ENCODE results near the gene SPPL2B.
"Not testable (repeated sequence)": the region's sequence is repeated elsewhere in the genome, so short reads cannot be mapped to it uniquely, and the experiment has no call there.

The SPPL2B gene

GRCh38 chr19:2338751-2339643, 10.5 kb downstream of the SPPL2B start:
- DNase-seq: no peak

- no peak for DNase-seq
Measured at GRCh38 chr19:2339644-2340310, 11.3 kb downstream of the SPPL2B start.

- no peak for DNase-seq
Measured at GRCh38 chr19:2340496-2341243, 12.2 kb downstream of the SPPL2B start.

- no peak for DNase-seq
Measured at GRCh38 chr19:2341244-2341751, 12.8 kb downstream of the SPPL2B start.

- DNase-seq: no peak
Measured at GRCh38 chr19:2341982-2342381, 13.5 kb downstream of the SPPL2B start.

- no peak for DNase-seq
Measured at GRCh38 chr19:2342656-2343288, 14.3 kb downstream of the SPPL2B start.

- DNase-seq: no peak
Measured at GRCh38 chr19:2343289-2343982, 15.0 kb downstream of the SPPL2B start.

- no peak for DNase-seq
Measured at GRCh38 chr19:2344381-2344870, 15.9 kb downstream of the SPPL2B start.

GRCh38 chr19:2345076-2345475, 16.6 kb downstream of the SPPL2B start:
- no peak for DNase-seq

- no peak for DNase-seq
Measured at GRCh38 chr19:2345794-2346663, 17.5 kb downstream of the SPPL2B start.

- not testable (repeated sequence) for DNase-seq
Measured at GRCh38 chr19:2349818-2350217, 21.3 kb downstream of the SPPL2B start.

- no peak for DNase-seq
Measured at GRCh38 chr19:2350656-2351055, 22.2 kb downstream of the SPPL2B start.

GRCh38 chr19:2351591-2351990, 23.1 kb downstream of the SPPL2B start:
- DNase-seq: no peak

GRCh38 chr19:2352121-2352520, 23.6 kb downstream of the SPPL2B start:
- DNase-seq: no peak

GRCh38 chr19:2353159-2353886, 24.8 kb downstream of the SPPL2B start:
- DNase-seq: no peak

- DNase-seq: no peak
Measured at GRCh38 chr19:2353887-2354592, 25.6 kb downstream of the SPPL2B start.

- no peak for DNase-seq
Measured at GRCh38 chr19:2354670-2355069, 26.2 kb downstream of the SPPL2B start.

GRCh38 chr19:2355168-2356035, 26.9 kb downstream of the SPPL2B start:
- no peak for DNase-seq

All from cortex of kidney (tissue), 1 donor.